ENCODE data around the gene CCDC116.

DNA sequence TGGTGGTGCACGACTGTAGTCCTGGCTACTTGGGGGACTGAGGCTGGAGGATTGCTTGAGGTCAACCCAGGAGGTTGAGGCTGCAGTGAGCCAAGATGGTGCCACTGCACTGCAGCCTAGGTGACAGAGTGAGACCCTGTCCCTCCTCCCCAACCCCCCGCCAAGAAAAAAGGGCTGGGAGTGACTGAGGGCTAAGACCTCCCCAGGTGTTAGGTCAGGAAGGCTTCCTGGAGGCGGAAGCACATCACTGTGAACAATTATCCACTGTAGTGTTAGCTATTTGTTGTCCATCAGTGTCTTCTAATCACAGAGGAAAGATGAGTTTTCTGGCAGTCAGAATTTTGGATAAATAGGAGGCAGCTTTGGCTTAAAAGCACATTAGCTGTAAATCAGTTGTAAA, 11.5 kb upstream of the CCDC116 start:
- TF ChIP-seq POLR2AphosphoS5 (IDR thresholded peaks at IDR 0.05), result no peak
- TF ChIP-seq, protein P1, sequence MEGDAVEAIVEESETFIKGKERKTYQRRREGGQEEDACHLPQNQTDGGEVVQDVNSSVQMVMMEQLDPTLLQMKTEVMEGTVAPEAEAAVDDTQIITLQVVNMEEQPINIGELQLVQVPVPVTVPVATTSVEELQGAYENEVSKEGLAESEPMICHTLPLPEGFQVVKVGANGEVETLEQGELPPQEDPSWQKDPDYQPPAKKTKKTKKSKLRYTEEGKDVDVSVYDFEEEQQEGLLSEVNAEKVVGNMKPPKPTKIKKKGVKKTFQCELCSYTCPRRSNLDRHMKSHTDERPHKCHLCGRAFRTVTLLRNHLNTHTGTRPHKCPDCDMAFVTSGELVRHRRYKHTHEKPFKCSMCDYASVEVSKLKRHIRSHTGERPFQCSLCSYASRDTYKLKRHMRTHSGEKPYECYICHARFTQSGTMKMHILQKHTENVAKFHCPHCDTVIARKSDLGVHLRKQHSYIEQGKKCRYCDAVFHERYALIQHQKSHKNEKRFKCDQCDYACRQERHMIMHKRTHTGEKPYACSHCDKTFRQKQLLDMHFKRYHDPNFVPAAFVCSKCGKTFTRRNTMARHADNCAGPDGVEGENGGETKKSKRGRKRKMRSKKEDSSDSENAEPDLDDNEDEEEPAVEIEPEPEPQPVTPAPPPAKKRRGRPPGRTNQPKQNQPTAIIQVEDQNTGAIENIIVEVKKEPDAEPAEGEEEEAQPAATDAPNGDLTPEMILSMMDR (IDR thresholded peaks at IDR 0.05), result no peak
- TF ChIP-seq EP300 (IDR thresholded peaks at IDR 0.05), result no peak
